ENCODE data around the gene AKAP9. TPM values are rescaled to one million over a fixed set of nuclear protein-coding genes. Genes with fewer than 3 reads are reported as not detected.
"Not testable (repeated sequence)": the region's sequence is repeated elsewhere in the genome, so short reads cannot be mapped to it uniquely, and the experiment has no call there.

The AKAP9 gene
- polyA plus RNA-seq, 1 donor: 127 TPM

DNA sequence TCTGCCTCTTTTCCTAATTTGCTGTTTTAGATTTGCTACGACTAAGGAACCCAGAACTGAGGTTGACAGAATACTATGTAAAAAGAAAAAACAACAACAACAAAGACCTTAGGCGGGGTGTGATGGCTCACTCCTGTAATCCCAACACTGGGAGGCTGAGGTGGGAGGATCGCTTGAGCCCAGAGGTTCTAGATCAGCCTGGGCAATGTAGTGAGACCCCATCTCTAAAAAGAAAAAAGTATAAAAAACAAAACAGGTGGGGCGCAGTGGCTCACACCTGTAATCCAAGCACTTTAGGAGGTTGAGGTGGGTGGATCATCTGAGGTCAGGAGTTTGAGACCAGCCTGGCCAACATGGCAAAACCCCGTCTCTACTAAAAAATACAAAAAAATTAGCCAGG is 4.3 kb downstream of the AKAP9 start:
- H3K27me3 ChIP-seq (ENCODE audit: control insufficient read depth, insufficient read depth, low read length); H3K9me3 ChIP-seq (ENCODE audit: control insufficient read depth, low read depth, low read length); H3K4me1 ChIP-seq (ENCODE audit: control insufficient read depth, insufficient read depth, low read length); DNase-seq; H3K4me3 ChIP-seq (ENCODE audit: low read length); H3K36me3 ChIP-seq (ENCODE audit: control insufficient read depth, insufficient read depth, low read length); H3K27ac ChIP-seq (ENCODE audit: low read length): not testable (repeated sequence)
- no CpG with 5 or more reads among the region's 5 CpGs for whole genome bisulfite sequencing (ENCODE audit: insufficient coverage, low lambda C conversion rate)

DNA sequence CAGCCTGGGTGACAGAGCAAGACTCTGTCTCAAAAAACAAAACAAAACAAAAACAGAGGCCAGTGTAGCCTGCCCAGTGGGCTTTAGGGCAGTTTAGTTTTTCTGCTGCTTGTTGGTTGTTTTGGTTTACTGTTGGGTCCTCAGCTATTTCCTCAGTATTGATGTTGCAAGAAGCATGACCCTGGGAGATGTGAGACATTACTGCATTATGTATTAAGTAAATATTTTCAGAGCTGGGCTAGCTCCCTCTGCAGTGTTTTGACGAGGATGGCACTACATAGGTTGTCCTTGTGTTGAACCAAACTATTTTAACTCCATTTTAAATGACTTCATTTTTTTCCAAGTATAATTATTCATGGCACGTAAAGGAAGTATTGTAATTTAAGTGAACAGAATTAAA is 4.8 kb downstream of the AKAP9 start:
- DNase-seq: peak in 1 of 2 donors; percentile 10
- H3K27ac ChIP-seq (ENCODE audit: low read length): no peak overlapping the region
- no peaks in the 10 kb centered on the region for H3K36me3 ChIP-seq (ENCODE audit: control insufficient read depth, insufficient read depth, low read length)
- H3K27me3 ChIP-seq (ENCODE audit: control insufficient read depth, insufficient read depth, low read length): no peaks in the 10 kb centered on the region
- H3K9me3 ChIP-seq (ENCODE audit: control insufficient read depth, low read depth, low read length): no peaks in the 10 kb centered on the region
- WGBS (ENCODE audit: insufficient coverage, low lambda C conversion rate): 57% methylated on average over 2 of the region's 2 CpGs
- no peaks in the 10 kb centered on the region for H3K4me1 ChIP-seq (ENCODE audit: control insufficient read depth, insufficient read depth, low read length)
- H3K4me3 ChIP-seq (ENCODE audit: low read length): no peak overlapping the region

DNA sequence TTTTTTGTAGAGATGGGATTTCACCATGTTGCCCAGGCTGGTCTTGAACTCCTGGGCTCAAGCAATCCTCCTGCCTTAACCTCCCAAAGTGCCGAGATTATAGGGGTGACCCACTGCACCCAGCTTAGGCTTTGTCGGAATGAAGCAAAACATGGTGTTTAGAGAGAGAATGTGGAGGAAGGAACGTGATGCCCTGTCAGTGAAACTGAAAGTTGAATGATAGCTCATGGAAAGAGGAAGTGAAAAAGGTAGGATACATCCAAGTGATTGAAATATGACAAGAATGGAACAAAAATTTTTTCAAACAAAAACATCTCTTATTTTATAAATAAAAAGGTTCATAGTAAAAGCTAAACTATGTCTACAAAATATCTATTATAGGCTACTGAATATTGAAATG is 5.9 kb downstream of the AKAP9 start:
- WGBS (ENCODE audit: insufficient coverage, low lambda C conversion rate): 43% methylated on average over 2 of the region's 3 CpGs
- H3K4me3 ChIP-seq (ENCODE audit: low read length): no peak overlapping the region
- no peaks in the 10 kb centered on the region for H3K36me3 ChIP-seq (ENCODE audit: control insufficient read depth, insufficient read depth, low read length)
- no peaks in the 10 kb centered on the region for H3K4me1 ChIP-seq (ENCODE audit: control insufficient read depth, insufficient read depth, low read length)
- no peaks in the 10 kb centered on the region for H3K27me3 ChIP-seq (ENCODE audit: control insufficient read depth, insufficient read depth, low read length)
- H3K27ac ChIP-seq (ENCODE audit: low read length): no peak overlapping the region
- DNase-seq: peak in 1 of 2 donors; percentile 36
- H3K9me3 ChIP-seq (ENCODE audit: control insufficient read depth, low read depth, low read length): no peaks in the 10 kb centered on the region

DNA sequence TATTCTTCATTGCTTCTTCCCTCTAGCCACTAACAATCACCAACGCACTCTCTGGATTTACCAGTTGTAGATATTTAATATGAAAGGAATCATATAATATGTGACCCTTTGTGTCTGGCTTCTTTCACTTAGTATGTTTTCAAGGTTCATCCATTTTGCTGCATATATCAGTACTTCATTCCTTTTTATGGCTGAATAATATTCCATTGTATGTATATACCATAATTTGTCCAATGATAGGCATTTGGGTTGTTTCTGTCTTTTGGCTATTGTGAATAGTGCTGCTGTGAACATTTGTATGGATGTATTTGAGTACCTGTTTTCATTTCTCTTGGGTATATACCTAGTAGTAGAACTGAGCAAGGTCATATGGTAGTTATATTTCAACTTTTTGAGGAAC is 7.3 kb downstream of the AKAP9 start:
- WGBS (ENCODE audit: insufficient coverage, low lambda C conversion rate): no CpG with 5 or more reads among the region's 1 CpG
- no peak for DNase-seq
- H3K4me1 ChIP-seq (ENCODE audit: control insufficient read depth, insufficient read depth, low read length): no peaks in the 10 kb centered on the region
- H3K9me3 ChIP-seq (ENCODE audit: control insufficient read depth, low read depth, low read length): no peaks in the 10 kb centered on the region
- no peaks in the 10 kb centered on the region for H3K27me3 ChIP-seq (ENCODE audit: control insufficient read depth, insufficient read depth, low read length)
- no peak overlapping the region for H3K4me3 ChIP-seq (ENCODE audit: low read length)
- no peaks in the 10 kb centered on the region for H3K36me3 ChIP-seq (ENCODE audit: control insufficient read depth, insufficient read depth, low read length)
- H3K27ac ChIP-seq (ENCODE audit: low read length): no peak overlapping the region

DNA sequence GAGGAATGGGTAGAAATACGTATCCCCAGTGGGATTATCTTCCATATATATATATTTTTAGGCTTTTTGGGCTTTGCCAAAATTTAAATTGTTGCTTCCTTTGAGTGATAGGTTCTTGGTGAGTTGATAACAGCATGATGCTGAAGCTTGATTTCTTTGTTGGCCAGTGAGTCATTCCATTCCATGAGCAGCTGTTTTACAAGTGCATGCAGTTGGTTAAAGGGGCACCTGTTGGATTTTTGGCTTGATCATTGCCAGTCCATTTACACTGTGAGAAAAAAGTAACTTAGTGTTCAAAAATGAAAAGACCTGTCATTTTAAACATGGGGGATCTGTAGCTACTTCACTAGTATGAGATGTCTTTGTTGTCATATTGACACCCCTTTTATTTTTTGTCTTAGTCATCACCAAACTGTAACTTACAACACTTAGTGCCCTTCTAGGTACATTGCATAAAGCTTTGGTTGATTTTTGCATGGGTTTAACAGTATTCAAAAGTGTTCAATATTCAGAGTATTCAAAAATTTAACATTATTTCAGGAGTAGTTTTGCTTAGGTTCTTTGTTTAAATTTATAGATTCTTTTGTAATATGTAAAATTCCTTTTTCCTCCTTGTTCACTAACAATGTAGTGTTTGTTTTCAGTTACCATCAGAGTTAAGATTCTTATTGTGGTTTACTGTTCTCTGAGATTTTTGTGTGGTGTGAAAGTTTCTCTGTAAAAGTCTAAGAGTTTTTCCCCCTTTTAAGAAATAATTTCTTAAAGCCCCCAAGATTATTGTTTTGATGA is 8.8 kb downstream of the AKAP9 start:
- no peaks in the 10 kb centered on the region for H3K4me1 ChIP-seq (ENCODE audit: control insufficient read depth, insufficient read depth, low read length)
- no peaks in the 10 kb centered on the region for H3K9me3 ChIP-seq (ENCODE audit: control insufficient read depth, low read depth, low read length)
- H3K4me3 ChIP-seq (ENCODE audit: low read length): no peak overlapping the region
- H3K36me3 ChIP-seq (ENCODE audit: control insufficient read depth, insufficient read depth, low read length): no peaks in the 10 kb centered on the region
- no peak overlapping the region for H3K27ac ChIP-seq (ENCODE audit: low read length)
- no peak for DNase-seq
- no CpG with 5 or more reads among the region's 1 CpG for WGBS (ENCODE audit: insufficient coverage, low lambda C conversion rate)
- no peaks in the 10 kb centered on the region for H3K27me3 ChIP-seq (ENCODE audit: control insufficient read depth, insufficient read depth, low read length)

DNA sequence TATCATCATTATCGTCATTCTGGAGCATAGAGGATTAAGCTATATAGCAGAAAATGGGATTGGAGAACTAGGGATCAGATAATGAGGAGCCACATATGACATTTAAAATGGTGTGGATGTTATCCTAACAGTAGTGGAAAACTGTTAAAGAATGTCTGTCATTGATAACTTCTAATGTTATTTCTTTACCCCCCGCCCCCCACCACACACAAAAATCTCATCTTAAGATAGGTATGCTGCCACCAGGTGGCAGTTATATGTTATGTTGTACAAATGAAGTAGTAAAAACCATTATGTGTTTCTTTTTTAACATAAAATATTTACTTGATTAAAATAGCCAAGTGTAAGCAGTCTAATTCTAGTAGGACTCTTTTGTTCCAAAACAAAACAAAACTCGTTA is 13.0 kb downstream of the AKAP9 start:
- H3K27me3 ChIP-seq (ENCODE audit: control insufficient read depth, insufficient read depth, low read length): no peaks in the 10 kb centered on the region
- 75% methylated on average over 1 of the region's 3 CpGs for WGBS (ENCODE audit: insufficient coverage, low lambda C conversion rate)
- no peak for DNase-seq
- H3K36me3 ChIP-seq (ENCODE audit: control insufficient read depth, insufficient read depth, low read length): no peaks in the 10 kb centered on the region
- no peak overlapping the region for H3K4me3 ChIP-seq (ENCODE audit: low read length)
- H3K9me3 ChIP-seq (ENCODE audit: control insufficient read depth, low read depth, low read length): peaks cover 5% of the 10 kb centered on the region
- H3K27ac ChIP-seq (ENCODE audit: low read length): no peak overlapping the region
- H3K4me1 ChIP-seq (ENCODE audit: control insufficient read depth, insufficient read depth, low read length): no peaks in the 10 kb centered on the region

DNA sequence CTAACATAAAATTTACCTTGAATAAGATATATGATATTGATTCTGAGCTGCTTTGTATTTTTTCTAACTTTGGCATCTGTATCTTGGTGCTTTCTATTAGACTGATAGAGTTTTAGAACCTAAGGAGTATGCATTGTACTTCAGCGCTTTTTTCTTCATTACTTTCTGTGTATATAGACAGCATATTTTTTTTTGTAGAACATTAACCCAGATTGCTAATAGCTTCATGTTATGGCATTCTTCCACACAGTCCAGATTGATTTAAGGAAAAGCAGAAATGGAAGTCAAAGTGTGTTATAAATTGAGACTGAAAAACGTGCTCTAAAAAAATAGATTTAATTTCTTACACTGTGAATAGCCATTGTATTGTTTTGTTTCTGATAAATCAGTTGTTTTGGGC is 15.8 kb downstream of the AKAP9 start:
- not testable (repeated sequence) for H3K4me1 ChIP-seq (ENCODE audit: control insufficient read depth, insufficient read depth, low read length); H3K9me3 ChIP-seq (ENCODE audit: control insufficient read depth, low read depth, low read length); H3K36me3 ChIP-seq (ENCODE audit: control insufficient read depth, insufficient read depth, low read length); DNase-seq; H3K27me3 ChIP-seq (ENCODE audit: control insufficient read depth, insufficient read depth, low read length); H3K27ac ChIP-seq (ENCODE audit: low read length); H3K4me3 ChIP-seq (ENCODE audit: low read length)
- 100% methylated on average over 1 of the region's 2 CpGs for WGBS (ENCODE audit: insufficient coverage, low lambda C conversion rate)

DNA sequence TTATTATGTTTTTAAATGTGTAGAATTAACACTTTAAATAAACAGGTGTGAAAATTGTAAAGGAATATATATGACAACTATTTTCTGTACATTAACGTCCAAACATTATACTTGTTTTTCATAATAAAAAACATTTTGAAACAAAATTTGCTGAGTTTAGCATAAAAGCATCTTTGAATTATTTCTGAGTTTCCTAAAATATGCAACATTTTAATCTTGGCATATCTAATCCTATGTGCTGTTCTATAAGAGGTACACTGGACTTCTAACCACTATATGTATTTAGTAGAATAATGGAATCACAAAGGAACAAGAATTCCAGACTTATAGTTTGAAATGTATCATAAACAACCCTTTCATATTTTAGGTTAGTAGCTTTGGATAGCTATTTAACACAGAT is 16.6 kb downstream of the AKAP9 start:
- no peak for DNase-seq
- WGBS (ENCODE audit: insufficient coverage, low lambda C conversion rate): 100% methylated on average over 1 of the region's 1 CpG
- Histone ChIP-seq H3K27ac (ENCODE audit: low read length) (no peak overlapping the region), H3K36me3 (ENCODE audit: control insufficient read depth, insufficient read depth, low read length) (peaks cover 5% of the 10 kb centered on the region), H3K9me3 (ENCODE audit: control insufficient read depth, low read depth, low read length) (peaks cover 5% of the 10 kb centered on the region), H3K27me3 (ENCODE audit: control insufficient read depth, insufficient read depth, low read length) (no peaks in the 10 kb centered on the region), H3K4me3 (ENCODE audit: low read length) (no peak overlapping the region), H3K4me1 (ENCODE audit: control insufficient read depth, insufficient read depth, low read length) (no peaks in the 10 kb centered on the region)

DNA sequence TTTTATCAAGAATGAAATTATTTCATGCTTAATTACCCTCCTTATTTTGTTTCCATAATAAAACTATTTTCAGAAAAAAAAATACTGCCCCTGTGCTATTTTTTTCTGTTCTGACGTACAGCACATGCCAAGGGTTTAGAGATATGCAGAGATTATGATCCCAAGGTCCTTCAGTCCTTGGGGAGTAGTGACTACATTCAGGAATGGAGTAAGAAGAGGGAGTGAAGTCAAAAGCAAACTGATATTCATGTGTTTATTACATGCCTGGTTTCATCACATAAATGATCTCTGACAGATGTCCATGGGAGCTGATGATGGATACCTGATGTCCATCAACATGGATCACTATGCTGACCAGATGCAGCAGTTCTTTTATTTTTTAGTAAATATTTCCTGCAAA is 17.2 kb downstream of the AKAP9 start:
- no CpG with 5 or more reads among the region's 1 CpG for WGBS (ENCODE audit: insufficient coverage, low lambda C conversion rate)
- no peak overlapping the region for H3K4me3 ChIP-seq (ENCODE audit: low read length)
- no peaks in the 10 kb centered on the region for H3K27me3 ChIP-seq (ENCODE audit: control insufficient read depth, insufficient read depth, low read length)

DNA sequence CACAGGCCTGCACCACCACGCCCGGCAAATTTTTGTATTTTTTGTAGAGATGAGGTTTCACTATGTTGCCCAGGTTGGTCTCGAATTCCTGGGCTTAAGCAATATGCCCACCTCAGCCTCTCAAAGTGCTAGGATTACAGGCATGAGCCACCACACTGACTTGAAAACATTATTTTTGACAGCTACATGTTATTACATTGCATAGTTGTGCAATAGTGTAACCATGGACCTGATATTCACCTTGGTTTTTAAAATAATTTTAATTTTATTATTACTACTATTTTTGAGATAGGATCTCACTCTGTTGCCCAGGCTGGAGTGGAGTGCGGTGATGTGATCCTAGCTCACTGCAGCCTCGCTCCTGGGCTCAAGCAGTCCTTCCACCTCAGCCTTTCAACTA is 18.4 kb downstream of the AKAP9 start:
- Histone ChIP-seq H3K27me3 (ENCODE audit: control insufficient read depth, insufficient read depth, low read length) (no peaks in the 10 kb centered on the region), H3K4me1 (ENCODE audit: control insufficient read depth, insufficient read depth, low read length) (no peaks in the 10 kb centered on the region), H3K4me3 (ENCODE audit: low read length) (no peak overlapping the region), H3K36me3 (ENCODE audit: control insufficient read depth, insufficient read depth, low read length) (peaks cover 5% of the 10 kb centered on the region), H3K27ac (ENCODE audit: low read length) (no peak overlapping the region), H3K9me3 (ENCODE audit: control insufficient read depth, low read depth, low read length) (peaks cover 5% of the 10 kb centered on the region)
- no CpG with 5 or more reads among the region's 5 CpGs for WGBS (ENCODE audit: insufficient coverage, low lambda C conversion rate)
- DNase-seq: no peak

More for the DNA sequence above, 17.2 kb downstream of the AKAP9 start:
- H3K9me3 ChIP-seq (ENCODE audit: control insufficient read depth, low read depth, low read length): peaks cover 5% of the 10 kb centered on the region
- no peaks in the 10 kb centered on the region for H3K4me1 ChIP-seq (ENCODE audit: control insufficient read depth, insufficient read depth, low read length)
- DNase-seq: no peak
- no peak overlapping the region for H3K27ac ChIP-seq (ENCODE audit: low read length)
- peaks cover 5% of the 10 kb centered on the region for H3K36me3 ChIP-seq (ENCODE audit: control insufficient read depth, insufficient read depth, low read length)

DNA sequence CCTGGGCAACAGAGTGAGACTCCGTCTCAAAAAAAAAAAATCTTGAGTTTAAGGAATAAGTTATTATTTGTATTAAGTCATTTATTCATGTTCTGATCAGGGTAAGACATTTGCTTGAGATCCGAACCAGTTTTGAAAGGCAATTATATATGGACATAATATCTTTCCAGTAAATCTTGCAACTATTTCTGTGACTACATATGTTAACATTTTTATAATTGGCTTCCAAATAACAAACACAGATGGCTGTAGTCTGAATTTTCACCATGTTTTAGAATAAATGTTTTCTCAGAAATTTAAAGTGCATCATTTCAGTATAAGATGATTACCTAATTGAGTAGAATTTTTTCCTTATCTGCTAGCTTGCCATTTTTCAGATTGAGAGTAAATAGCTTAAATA is 21.2 kb downstream of the AKAP9 start:
- Histone ChIP-seq H3K36me3 (ENCODE audit: control insufficient read depth, insufficient read depth, low read length) (peaks cover 5% of the 10 kb centered on the region), H3K27ac (ENCODE audit: low read length) (no peak overlapping the region), H3K9me3 (ENCODE audit: control insufficient read depth, low read depth, low read length) (no peaks in the 10 kb centered on the region), H3K4me1 (ENCODE audit: control insufficient read depth, insufficient read depth, low read length) (no peaks in the 10 kb centered on the region), H3K4me3 (ENCODE audit: low read length) (no peak overlapping the region), H3K27me3 (ENCODE audit: control insufficient read depth, insufficient read depth, low read length) (no peaks in the 10 kb centered on the region)
- no peak for DNase-seq
- WGBS (ENCODE audit: insufficient coverage, low lambda C conversion rate): 83% methylated on average over 1 of the region's 2 CpGs

All from large intestine (tissue), 3 donors.